HepG2 (cell line): ENCODE data around the gene SLC2A14. TPM values are rescaled to one million over a fixed set of nuclear protein-coding genes. Genes with fewer than 3 reads are reported as not detected.

ENCODE experiments used
- ATAC-seq: fragments of 200-7000 bp; cut with Tn5 transposase; 3 replicates; pipeline ENCODE4 v1.9.1; 2020; ENCODE audit warnings: mild to moderate bottlenecking, moderate library complexity
- Bru-seq: library from RNA; stranded (reverse); fragments of 400-500 nt; gene quantifications from one replicate; lab custom pipeline; 2021; lab: Mats Ljungman, UMichigan
- BruChase-seq, 2 experiments: library from RNA; stranded (reverse); fragments of 400-500 nt; gene quantifications; one replicate each; lab custom pipeline; 2021; lab: Mats Ljungman, UMichigan
- BruUV-seq: library from RNA; stranded (reverse); fragments of 400-500 nt; replicated peaks from 2 replicates; lab custom pipeline; 2021; lab: Mats Ljungman, UMichigan
- CTCF ChIA-PET: fragments of 300-600 bp; formaldehyde crosslinking; extraction: SDS; loops from one replicate; lab custom pipeline; 2021; ENCODE audit warnings: low total read pairs, inconsistent platforms, low intra/inter-chr PET ratio; lab: Yijun Ruan, JAX
- POLR2A ChIA-PET: fragments of 350-600 bp; sonication (Branson Sonifier 250); formaldehyde crosslinking; loops from one replicate; lab custom pipeline; 2020; ENCODE audit warnings: antibody characterized with exemption, inconsistent platforms; lab: Yijun Ruan, JAX
- DNase-seq: peaks from one replicate; pipeline ENCODE4 v3.0.0-alpha.2; 2015; ENCODE audit warnings: low spot score
- FAIRE-seq: peaks from 3 replicates; lab custom pipeline; 2011; peaks lifted over from hg19 to GRCh38; lab: Jason Lieb, UNC
- H2AFZ ChIP-seq: one replicate; pipeline ENCODE4 v1.6.1; 2011; ENCODE audit warnings: low read length, inconsistent platforms
- H3K27ac ChIP-seq: fragments of 300-600 bp; 3 replicates; pipeline ENCODE4 v1.8.0; 2011; ENCODE audit warnings: mixed run types, mild to moderate bottlenecking, mixed read lengths, low read length, inconsistent platforms; ENCODE audit not compliant: insufficient read depth; ENCODE audit errors: extremely low read length
- H3K27me3 ChIP-seq, 2 experiments: fragments of 200-600 bp in 1 of 2; 2 replicates in 1 of 2; 3 replicates in 1 of 2; pipeline versions ENCODE4 v1.6.0 to v1.8.0; 2011; ENCODE audit warnings: low read length in 2 of 2, mild to moderate bottlenecking in 2 of 2, moderate library complexity in 2 of 2, inconsistent platforms in 1 of 2; ENCODE audit not compliant: insufficient read depth in 2 of 2, control insufficient read depth in 1 of 2
- H3K36me3 ChIP-seq, 2 experiments: fragments of 200-600 bp in 1 of 2; replicated peaks in 1 of 2; 2 replicates in 1 of 2; 3 replicates in 1 of 2; pipeline versions ENCODE4 v1.5.1 to v1.8.0; 2011; ENCODE audit warnings: low read length in 2 of 2, inconsistent platforms in 1 of 2; ENCODE audit not compliant: insufficient read depth in 2 of 2, control insufficient read depth in 1 of 2
- H3K4me1 ChIP-seq: 2 replicates; pipeline ENCODE4 v1.5.1; 2012; ENCODE audit warnings: low read length, inconsistent platforms; ENCODE audit not compliant: insufficient read depth
- H3K4me2 ChIP-seq: 2 replicates; pipeline ENCODE4 v1.6.0; 2011; ENCODE audit warnings: low read depth, low read length, inconsistent platforms
- H3K4me3 ChIP-seq, 3 experiments: fragments of 200-600 bp in 1 of 3; sonication (generic), shearing (Covaris generic) in 1 of 3; replicated peaks in 1 of 3; 2 replicates each; pipeline ENCODE4 v1.5.1; 2011 to 2016; ENCODE audit warnings: low read length in 3 of 3, inconsistent platforms in 2 of 3, low read depth in 2 of 3, mild to moderate bottlenecking in 2 of 3, control low read depth in 1 of 3, mixed read lengths in 1 of 3; ENCODE audit not compliant: insufficient read depth in 1 of 3
- H3K79me2 ChIP-seq: one replicate; pipeline ENCODE4 v1.6.1; 2011; ENCODE audit warnings: low read length, inconsistent platforms; ENCODE audit not compliant: insufficient read depth
- H3K9ac ChIP-seq: 2 replicates; pipeline ENCODE4 v1.6.0; 2011; ENCODE audit warnings: mild to moderate bottlenecking, low read depth, low read length, inconsistent platforms; ENCODE audit not compliant: insufficient read depth
- H3K9me3 ChIP-seq: 2 replicates; pipeline ENCODE4 v1.5.1; 2012; ENCODE audit warnings: mild to moderate bottlenecking, low read length
- H4K20me1 ChIP-seq: 2 replicates; pipeline ENCODE4 v1.6.0; 2011; ENCODE audit warnings: inconsistent platforms, mild to moderate bottlenecking, low read length, moderate library complexity; ENCODE audit not compliant: insufficient read depth
- AGO2 ChIP-seq: fragments of 200-400 bp; formaldehyde crosslinking; optimal IDR thresholded peaks from 2 replicates; pipeline ENCODE3; 2017; ENCODE audit warnings: mild to moderate bottlenecking, low read depth, low read length, moderate library complexity
- NFE2 ChIP-seq: sonication (generic); formaldehyde crosslinking; IDR thresholded peaks from 2 replicates; pipeline ENCODE4 v1.4.0; 2020; ENCODE audit warnings: missing genetic modification reagents
- POLR2A ChIP-seq, 2 experiments: IDR thresholded peaks; 2 replicates each; pipeline ENCODE4 v1.6.1; 2011; ENCODE audit warnings: low read depth in 2 of 2, low read length in 2 of 2, mild to moderate bottlenecking in 1 of 2, moderate library complexity in 1 of 2; ENCODE audit not compliant: insufficient read depth in 1 of 2
- RBFOX2 ChIP-seq: fragments of 200-400 bp; formaldehyde crosslinking; IDR thresholded peaks from 2 replicates; pipeline ENCODE4 v1.6.1; 2017; ENCODE audit warnings: low read depth, mild to moderate bottlenecking, low read length
- ZNF234 ChIP-seq: sonication (generic); formaldehyde crosslinking; conservative IDR thresholded peaks from 2 replicates; pipeline ENCODE4 v1.5.1; 2020; ENCODE audit warnings: mild to moderate bottlenecking, missing genetic modification reagents
- ZNF747 ChIP-seq: sonication (generic); formaldehyde crosslinking; IDR thresholded peaks from 2 replicates; pipeline ENCODE4 v1.8.1; 2023; ENCODE audit warnings: missing genetic modification reagents, mild to moderate bottlenecking, borderline replicate concordance
- WGBS: methylation state at CpG from one replicate; pipeline ENCODE4 v1.1.6; 2017; ENCODE audit warnings: low lambda C conversion rate; 5-methylcytosine and 5-hydroxymethylcytosine counted together
- in situ Hi-C: cut with HindIII; loops from 2 replicates; pipeline ENCODE4 v1.10.0; 2017; ENCODE audit warnings: low pct_unique_long_range_greater_than_20kb; ENCODE audit not compliant: extremely low pct_ligation_motif_present
- intact Hi-C: fragments of 100-400 bp; cut with micrococcal nuclease; formaldehyde crosslinking; loops from one replicate; pipeline ENCODE4 v1.10.0; 2022; ENCODE audit not compliant: unreplicated experiment
- long read RNA-seq, 2 experiments: library from RNA in 1 of 2; library from polyadenylated mRNA in 1 of 2; stranded (forward) in 1 of 2; unstranded in 1 of 2; transcript quantifications; one replicate each; pipeline ENCODE4 v2.0.0, GENCODE V29; 2019 to 2022
- polyA minus RNA-seq, 3 experiments: library from RNA; depleted of rRNA, polyadenylated mRNA; stranded (reverse); fragments of >200 nt; gene quantifications; 2 replicates each; pipeline ENCODE4 v1.2.3, GENCODE V29; 2011; ENCODE audit warnings: low replicate concordance in 1 of 3
- polyA plus RNA-seq, 8 experiments: library from polyadenylated mRNA; depleted of rRNA in 3 of 8; stranded (reverse) in 7 of 8; unstranded in 1 of 8; fragments of >200 nt; fragmentation: Illumina TruSeq in 4 of 8; extraction: Trizol in 4 of 8; gene quantifications; 2 replicates each; pipeline versions ENCODE4 v1.2.1 to v1.2.3, GENCODE V29; 2011 to 2016; ENCODE audit warnings: low read depth in 4 of 8, missing spikeins in 1 of 8, mixed read lengths in 1 of 8; ENCODE audit not compliant: insufficient read depth in 1 of 8
- total RNA-seq, 5 experiments: library from RNA; depleted of rRNA; stranded (reverse); fragments of >200 nt; fragmentation: Illumina TruSeq; extraction: Trizol; gene quantifications; 2 replicates each; pipeline ENCODE4 v1.2.3, GENCODE V29; 2016; ENCODE audit warnings: low read depth in 1 of 5

SLC2A14 gene
- total RNA-seq (2016; rRNA removed; fragmentation: Illumina TruSeq; extraction: Trizol) (6.6 and 7.7 TPM in 2 replicates), polyA plus RNA-seq (2011; rRNA removed) (30.5 and 39.0 TPM in 2 replicates), polyA minus RNA-seq (2011; rRNA and poly(A)+ RNA removed; ENCODE audit: low replicate concordance) (0.09 and 35.8 TPM in 2 replicates), Bru-seq, nascent RNA (percentile 73 among the genes with signal in this experiment), BruChase-seq, experiment 1, labeled RNA remaining after a 6-hour chase (percentile 58 among the genes with signal in this experiment), BruChase-seq, experiment 2, labeled RNA remaining after a 2-hour chase (percentile 72 among the genes with signal in this experiment)
- total RNA-seq (2016; cell fraction: cytosol; rRNA removed; fragmentation: Illumina TruSeq; extraction: Trizol; ENCODE audit: low read depth) = 3.1 and 3.3 TPM in 2 replicates
- 4.0 and 7.7 TPM in 2 replicates for total RNA-seq (2016; cell fraction: insoluble cytoplasmic fraction; rRNA removed; fragmentation: Illumina TruSeq; extraction: Trizol)
- total RNA-seq (2016; cell fraction: membrane; rRNA removed; fragmentation: Illumina TruSeq; extraction: Trizol) = 3.2 TPM in 2 replicates
- total RNA-seq (2016; cell fraction: nucleus; rRNA removed; fragmentation: Illumina TruSeq; extraction: Trizol) = 7.9 and 9.0 TPM in 2 replicates
- 24.0 and 28.8 TPM in 2 replicates for polyA plus RNA-seq (2011; cell fraction: cytosol; rRNA removed)
- 49.2 and 50.3 TPM in 2 replicates for polyA plus RNA-seq (2011; cell fraction: nucleus; rRNA removed)
- polyA plus RNA-seq (2012) = 11.2 and 16.0 TPM in 2 replicates
- polyA plus RNA-seq (2016; cell fraction: cytosol; fragmentation: Illumina TruSeq; extraction: Trizol; ENCODE audit: low read depth) = 0.50 and 0.70 TPM in 2 replicates
- polyA plus RNA-seq (2016; cell fraction: insoluble cytoplasmic fraction; fragmentation: Illumina TruSeq; extraction: Trizol; ENCODE audit: low read depth) = 4.1 and 5.4 TPM in 2 replicates
- polyA plus RNA-seq (2016; cell fraction: membrane; fragmentation: Illumina TruSeq; extraction: Trizol; ENCODE audit: low read depth) = 1.4 and 1.5 TPM in 2 replicates
- 21.8 and 24.7 TPM in 2 replicates for polyA plus RNA-seq (2016; cell fraction: nucleus; fragmentation: Illumina TruSeq; extraction: Trizol; ENCODE audit: insufficient read depth, low read depth)
- polyA minus RNA-seq (2011; cell fraction: cytosol; rRNA and poly(A)+ RNA removed) = 11.6 and 14.8 TPM in 2 replicates
- 25.6 and 26.0 TPM in 2 replicates for polyA minus RNA-seq (2011; cell fraction: nucleus; rRNA and poly(A)+ RNA removed)
- long read RNA-seq, experiment 1, partial matches to known transcripts = 2 of 6 reads
- long read RNA-seq, experiment 1, other reads (novel, unspliced or antisense) = 3 of 6 reads
- long read RNA-seq, experiment 2, partial matches to known transcripts = 1 of 14 reads
- long read RNA-seq, experiment 2, other reads (novel, unspliced or antisense) = 11 of 14 reads

DNA sequence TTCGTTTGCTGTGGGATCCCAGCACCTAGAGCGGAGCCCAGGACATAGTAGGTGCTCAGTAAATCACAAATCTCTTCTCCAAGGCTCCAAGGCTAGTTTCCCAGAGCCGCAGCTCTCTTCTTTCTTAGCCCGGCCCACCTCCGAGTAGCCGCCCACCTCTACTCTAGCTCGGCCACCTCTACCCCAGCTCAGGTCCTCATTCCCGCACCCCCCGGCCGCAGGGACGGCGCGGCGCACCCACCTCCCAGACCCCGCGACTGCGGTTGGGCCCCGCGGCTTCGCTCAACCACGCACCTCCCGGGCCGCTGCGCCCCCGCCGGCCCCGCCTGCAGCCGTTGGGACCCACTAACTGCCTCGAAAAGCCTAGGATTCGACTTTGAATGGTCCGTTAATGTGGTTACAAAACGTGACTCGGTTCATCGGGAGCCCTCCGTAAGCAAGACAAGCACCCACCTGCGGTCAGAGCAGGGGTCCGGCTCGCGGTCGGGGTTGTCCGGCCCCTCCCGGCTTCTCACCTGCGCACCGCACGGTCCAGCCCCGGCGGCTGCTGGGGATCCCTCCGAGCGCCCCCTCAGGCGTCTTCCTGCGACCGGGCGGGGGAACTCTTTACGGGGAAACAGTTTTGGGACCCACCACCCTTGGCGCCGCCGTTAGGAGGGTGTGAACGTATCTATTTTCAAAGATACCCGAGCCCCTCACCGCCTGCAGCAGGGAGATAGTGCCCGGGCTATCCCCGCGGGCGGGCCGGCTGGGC is at the start of gene SLC2A14:
TSS of gene SLC2A14 (minus strand) at position 350 of the 754 bp plus-strand sequence. CDS start 3,035 bp downstream, outside the sequence.
- in situ Hi-C loops = no loop called here
- TF ChIP-seq ZNF234 (CRISPR knock-in tag) (no peak), ZNF747 (CRISPR knock-in tag) (no peak), AGO2 (peak; percentile 79), NFE2 (no peak), RBFOX2 (peak; percentile 46; the same call in 1 of the 2 replicates), POLR2A (IDR thresholded peaks at IDR 0.05; ENCODE audit: insufficient read depth in 1 of 2, low read depth in 2 of 2, low read length in 2 of 2) (0 out of 4 replicates have a peak, but pooled peaks of 1 of the 2 experiments have one; percentile 6)
- TF ChIP-seq, all 625 proteins: peak for 3
- POLR2A ChIA-PET = no interaction called here
- FAIRE-seq (no peak), ATAC-seq (no peak), DNase-seq (no peak)
- CTCF ChIA-PET = no interaction called here
- H3K27ac ChIP-seq = no peak within 1 kb of the TSS
- no peaks in the 10 kb centered on the region for H3K9me3 ChIP-seq
- BruUV-seq = no TSS peak
- 98% methylated on average over 63 of the region's 65 CpGs for WGBS
- no peak within 1 kb of the TSS for H3K4me2 ChIP-seq
- H3K36me3 ChIP-seq = peaks cover 3 to 8% of the 10 kb centered on the region in 2 experiments; a peak in 3 of 5 replicates
- H4K20me1 ChIP-seq = no peaks in the 10 kb centered on the region
- no peaks in the 10 kb centered on the region for H3K27me3 ChIP-seq
- intact Hi-C loops = no loop called here
- H3K9ac ChIP-seq = no peak within 1 kb of the TSS
- no peak within 1 kb of the TSS for H2AFZ ChIP-seq
- H3K79me2 ChIP-seq = no peaks in the 10 kb centered on the region
- peaks cover 23% of the 10 kb centered on the region for H3K4me1 ChIP-seq
- no peak within 1 kb of the TSS for H3K4me3 ChIP-seq
